GM21737 (cell line): ENCODE measurements around the gene VIPR1.
A peak's percentile ranks its signal among the peaks of the same experiment; 100 is the strongest.

Source experiments
- ATAC-seq: cut with Tn5 transposase; IDR thresholded peaks from one replicate; pipeline ENCODE4 v1.9.1; 2021; ENCODE audit warnings: mild to moderate bottlenecking, moderate library complexity; ENCODE audit not compliant: unreplicated experiment

The VIPR1 gene, protein sequence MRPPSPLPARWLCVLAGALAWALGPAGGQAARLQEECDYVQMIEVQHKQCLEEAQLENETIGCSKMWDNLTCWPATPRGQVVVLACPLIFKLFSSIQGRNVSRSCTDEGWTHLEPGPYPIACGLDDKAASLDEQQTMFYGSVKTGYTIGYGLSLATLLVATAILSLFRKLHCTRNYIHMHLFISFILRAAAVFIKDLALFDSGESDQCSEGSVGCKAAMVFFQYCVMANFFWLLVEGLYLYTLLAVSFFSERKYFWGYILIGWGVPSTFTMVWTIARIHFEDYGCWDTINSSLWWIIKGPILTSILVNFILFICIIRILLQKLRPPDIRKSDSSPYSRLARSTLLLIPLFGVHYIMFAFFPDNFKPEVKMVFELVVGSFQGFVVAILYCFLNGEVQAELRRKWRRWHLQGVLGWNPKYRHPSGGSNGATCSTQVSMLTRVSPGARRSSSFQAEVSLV

DNA sequence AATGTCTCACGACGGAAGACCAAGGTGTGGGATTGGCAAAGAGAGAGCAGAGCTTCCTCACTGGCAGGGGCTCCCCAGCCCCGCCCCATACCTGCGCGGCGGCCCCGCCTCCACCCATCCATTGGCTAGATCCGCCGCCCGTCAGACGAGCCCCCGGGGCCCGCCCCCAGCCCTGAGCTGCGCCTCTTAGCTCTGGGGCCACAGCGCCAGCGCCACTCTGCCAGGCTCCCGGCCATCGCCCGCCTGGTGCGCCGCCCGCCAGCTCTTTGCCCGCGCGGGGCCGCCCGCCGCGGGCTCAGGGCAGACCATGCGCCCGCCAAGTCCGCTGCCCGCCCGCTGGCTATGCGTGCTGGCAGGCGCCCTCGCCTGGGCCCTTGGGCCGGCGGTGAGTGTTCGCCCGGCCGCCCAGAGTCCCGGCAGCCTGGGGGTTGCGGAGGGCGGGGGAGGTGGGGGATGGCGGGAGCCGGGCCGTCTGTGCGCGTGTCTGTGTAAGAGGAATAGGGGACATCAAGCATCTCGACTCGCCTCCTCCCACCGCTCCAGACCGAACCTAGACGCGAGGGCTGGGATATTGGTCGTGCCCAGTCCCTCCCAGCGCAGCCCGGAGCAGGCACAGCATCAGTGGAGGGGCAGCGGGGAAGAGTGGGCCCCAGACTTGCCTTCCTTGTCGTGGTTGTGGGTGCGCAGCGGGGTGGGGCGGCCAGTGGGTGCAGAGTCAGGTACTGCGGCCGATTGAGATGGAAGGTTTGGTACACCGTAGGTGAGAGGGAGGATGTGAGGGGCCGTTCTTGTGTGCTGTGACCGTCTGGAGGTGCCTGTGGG is at the start of gene VIPR1:
TSS of gene VIPR1 (plus strand) at position 215 of the 822 bp plus-strand sequence. CDS start at position 308, 93 bp downstream.
- peak; percentile 98 for ATAC-seq

DNA sequence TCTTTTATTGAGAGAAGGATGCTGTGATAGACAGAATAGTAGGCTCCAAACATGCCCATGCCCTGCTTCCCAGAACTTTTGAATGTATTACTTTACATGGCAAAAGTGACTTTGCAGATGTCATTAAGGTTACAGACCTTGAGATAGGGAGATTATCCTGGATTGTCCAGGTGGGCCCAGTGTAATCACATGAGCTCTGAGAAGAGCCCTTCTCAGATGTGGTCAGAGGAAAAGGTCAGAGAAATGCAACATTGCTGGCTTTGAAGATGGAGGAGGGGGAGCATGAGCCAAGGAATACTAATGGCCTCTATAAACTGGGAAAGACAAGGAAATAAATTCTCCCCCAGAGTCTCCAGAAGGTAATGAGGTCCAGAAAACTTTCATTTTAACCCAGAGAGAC is 46.2 kb upstream of the VIPR1 start:
- no peak for ATAC-seq

DNA sequence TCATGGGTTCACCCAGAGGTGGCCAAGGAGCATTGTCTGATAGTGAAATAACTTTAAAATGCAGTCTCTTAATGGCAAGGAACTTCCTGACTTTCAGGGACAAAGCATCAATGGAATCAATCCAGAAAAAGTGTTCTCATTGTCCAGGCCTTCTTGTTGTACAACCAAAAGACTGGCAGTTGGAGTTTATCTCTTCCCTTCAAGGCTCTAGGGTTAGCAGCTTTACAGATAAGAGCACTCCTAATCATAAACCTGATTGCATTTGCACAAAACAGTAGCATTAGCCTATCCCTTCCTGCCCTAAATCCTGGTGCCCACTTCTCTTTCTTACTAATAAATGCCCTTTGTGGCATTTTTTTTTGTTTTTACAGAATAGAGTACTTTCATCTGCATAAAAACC is 43.3 kb upstream of the VIPR1 start:
- ATAC-seq, result no peak

DNA sequence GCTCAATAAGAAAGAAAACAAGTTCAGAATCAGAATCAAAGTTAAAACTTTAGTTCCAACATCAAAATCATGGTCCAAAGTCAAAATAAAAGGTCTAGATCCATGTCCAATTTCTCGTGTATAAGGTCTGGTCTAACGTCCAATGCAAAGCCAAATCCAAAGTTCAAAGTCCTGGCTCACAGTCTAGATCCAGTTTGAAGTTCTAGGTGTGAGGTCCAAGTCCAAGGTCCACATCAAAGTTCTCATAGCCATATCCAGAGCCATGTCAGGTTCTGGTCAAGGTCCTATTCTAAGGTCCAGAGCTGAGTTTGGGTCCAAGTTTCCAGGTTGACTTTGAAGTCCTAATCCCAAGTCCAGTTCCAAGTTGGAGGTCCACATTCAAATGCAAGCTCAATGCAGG is 40.7 kb upstream of the VIPR1 start:
- ATAC-seq, result no peak

DNA sequence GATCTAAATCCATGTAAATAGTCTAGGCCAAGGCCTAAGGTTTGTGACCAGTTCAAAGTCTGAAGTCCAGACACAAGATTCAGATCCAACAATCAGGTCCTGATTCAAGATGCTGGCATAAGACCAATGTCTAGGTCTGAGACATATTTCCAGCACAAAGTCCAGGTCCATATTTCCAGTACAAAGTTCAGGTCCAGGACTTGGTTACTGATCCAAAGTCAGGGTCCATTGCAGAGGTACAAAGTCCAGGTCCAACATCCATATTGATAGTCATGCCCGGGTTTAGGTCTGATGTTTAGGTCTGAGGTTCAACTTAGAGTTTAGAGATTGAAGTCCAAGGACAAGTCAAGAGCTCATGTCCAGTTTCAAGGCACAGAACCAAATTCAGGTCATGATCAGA is 39.4 kb upstream of the VIPR1 start:
- no peak for ATAC-seq

DNA sequence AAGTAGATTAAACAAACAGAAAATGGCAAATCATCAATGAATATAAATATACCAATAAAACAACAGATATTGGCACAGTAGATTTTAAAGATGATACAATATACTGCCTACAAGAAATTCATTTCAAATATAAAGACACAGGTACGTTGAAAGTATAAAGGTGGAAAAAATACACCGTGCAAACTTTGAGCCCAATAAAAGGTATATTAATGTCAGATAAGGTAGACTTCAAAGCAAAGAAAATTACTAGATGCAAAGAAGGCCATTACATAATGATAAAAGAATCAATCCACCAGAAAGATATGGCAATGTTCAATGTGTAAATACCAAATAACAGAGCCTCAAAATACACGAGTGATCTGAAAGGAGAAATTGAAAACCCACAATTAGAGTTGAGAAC is 34.3 kb upstream of the VIPR1 start:
- ATAC-seq, result no peak

DNA sequence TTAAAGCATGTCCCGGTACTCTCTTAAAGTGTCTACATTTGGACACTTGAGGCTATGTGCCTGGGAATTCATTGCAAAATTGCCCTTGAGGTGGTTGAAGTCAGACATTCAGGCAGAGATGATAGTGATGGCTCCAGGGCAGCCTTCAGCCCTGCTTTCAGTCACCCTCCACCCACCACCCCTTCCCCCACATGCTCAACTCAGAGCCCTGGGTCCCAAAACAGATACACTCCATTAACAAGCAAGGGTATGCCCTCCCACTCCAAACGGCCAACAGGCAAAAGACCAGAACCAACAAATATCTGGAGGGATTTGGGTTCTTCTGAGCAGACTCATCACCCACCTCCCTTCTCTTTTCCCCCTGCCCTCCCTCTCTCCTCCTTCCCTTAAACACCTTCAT is 29.9 kb upstream of the VIPR1 start:
- no peak for ATAC-seq

DNA sequence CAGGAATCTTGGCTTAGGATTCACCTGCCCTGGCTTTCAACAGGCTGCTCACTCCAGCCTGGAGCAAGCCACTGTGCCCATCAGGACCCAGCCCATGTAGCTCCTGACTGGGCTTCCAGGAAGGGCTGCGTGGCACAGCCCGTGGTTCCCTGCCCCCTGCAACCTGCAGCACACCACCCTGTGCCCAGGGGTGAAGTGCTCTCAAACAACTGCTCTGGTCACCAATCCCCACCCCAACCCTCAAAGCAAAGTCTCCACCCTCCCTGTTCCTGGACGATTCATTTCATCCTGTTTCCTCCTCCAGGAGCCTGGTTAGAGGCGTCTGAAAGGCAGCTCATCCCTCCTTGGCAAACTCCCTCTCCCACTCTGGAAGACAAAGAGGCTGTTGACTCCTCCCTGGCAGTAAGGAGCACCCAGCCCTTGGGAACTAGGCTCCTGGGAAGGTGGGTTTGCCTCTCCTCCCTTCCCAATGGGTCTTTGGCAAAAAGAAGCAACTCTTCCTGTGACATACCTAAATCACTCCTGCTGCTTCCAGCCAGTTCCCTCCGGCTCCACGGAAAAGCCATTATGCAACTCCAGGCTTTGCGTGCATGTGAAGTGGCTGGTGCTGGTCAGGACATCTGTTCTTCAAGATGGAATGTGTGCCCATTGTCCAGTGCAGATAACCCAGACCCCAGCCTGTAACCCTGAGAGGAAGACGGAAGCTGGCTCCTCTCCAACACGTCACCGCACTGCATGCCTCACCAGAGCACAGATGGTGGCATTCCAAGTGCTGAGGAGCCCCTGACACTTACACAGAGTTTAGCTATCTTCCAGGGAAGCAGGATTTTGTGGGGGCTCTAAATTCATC is 29.1 kb upstream of the VIPR1 start:
- no peak for ATAC-seq

DNA sequence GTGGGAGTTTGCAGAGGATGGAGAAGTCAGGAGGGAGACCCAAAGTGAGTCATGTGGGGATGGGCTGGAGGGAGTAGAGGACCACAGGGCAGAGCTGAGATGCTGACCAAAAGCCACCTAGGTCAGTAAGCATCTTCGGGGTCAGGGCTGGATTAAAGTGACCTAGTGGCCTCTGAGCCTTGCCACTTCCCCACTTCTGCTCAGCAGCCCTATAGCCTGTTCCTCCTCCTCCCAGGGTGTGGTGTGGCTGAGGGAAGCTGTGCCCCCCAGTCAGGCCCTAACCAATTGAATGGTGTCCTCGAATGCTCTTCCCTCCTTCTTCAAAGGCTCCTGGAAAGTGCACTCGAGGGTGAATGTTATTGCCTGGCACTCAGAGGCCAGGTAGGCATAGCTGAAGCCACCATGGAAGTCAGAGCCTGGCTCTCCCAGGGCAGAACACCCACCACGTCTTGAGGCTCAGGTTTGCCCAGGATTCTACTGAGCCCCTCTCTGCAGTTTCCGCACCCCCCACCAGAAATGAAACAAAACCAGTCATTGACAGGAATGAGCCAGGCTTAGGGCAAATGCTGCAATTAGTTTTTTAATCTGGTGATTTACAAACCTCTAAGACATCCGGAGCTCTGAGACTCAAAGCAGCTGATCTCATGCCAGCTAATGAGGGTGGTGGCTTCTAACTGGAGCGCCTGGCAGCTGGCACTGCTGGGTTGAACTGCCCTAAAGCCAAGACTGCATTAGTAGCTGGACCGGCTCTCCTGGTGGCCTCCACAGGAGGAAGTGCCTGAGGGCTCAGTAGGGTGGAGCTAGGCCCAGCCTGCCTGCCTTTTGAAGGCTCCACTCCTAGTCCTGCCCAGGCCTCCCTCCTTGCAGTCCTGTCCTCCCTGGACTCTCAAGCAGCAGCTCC is 26.0 kb upstream of the VIPR1 start:
- no peak for ATAC-seq

DNA sequence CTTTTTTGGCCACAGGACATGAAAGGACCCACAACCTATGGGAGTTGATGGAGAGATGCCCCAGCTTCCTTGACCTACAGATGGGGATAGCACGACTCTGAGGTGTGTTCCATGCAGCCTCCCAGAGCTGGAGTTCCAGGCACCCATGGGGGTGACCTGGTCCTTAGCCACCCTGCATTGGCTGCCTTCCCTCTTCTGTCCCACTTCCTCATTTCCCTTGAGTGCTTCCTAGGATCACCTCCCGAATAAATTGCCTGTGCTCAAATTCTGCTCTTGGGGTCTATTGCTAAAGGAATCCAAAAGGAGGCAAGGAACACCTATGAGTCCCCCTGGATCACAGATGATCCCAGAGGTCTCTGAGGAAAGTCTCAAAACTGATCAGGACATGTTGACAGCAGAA is 24.7 kb upstream of the VIPR1 start:
- no peak for ATAC-seq

DNA sequence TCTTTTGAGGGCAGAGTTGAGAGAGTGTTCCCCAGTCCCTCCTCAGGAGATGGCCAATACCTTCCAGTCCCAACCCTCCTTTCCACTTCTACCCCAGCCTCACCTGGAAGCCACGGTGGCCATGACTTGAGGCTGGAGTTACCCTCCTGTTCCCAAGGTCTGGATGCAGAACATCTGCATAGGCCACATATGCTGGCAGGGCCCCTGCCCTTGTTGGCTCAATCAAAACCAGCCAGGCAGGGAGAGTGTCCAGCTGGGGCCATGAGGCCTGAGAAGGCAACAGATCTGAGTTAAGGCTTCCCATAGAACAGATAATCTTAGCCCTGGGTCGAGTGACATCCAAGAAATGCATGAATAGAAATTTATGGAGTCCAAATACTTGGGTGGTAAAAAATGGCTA is 23.6 kb upstream of the VIPR1 start:
- no peak for ATAC-seq

DNA sequence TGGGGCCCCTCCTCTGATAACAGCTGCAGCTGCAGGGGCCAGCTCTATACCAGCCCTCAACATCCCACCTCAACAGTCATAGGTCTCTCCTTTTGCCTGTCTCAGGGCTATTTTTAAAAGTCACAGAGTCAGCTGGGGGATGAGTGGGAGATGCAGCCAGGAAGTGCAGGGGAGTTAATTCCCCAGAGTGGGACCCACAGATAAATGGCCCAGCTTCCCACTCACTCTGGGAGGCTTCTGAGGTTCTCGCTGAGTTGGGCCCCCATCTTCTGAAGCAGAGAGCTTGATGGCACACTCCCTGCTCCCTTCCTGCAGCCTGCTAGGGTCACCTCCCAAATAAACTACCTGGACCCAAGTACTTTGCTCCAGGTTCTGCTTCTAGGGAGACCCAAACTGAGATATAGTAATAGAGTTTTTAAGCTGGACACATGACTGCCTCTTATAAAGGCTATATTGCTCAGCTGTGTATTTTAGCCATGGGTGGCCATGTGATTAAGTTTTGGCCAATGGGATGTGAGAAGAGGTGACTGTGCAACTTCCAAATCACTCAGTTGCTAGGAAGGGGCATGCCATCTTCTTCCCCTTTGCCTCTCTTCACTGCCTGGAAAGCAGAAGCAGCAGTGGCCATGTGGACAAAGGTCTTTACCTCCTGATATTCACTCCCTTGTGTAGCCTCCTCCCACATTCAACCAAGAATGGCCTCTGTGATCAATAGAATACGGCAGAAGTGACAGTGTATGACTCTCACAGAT is 15.5 kb upstream of the VIPR1 start:
- ATAC-seq, result no peak

DNA sequence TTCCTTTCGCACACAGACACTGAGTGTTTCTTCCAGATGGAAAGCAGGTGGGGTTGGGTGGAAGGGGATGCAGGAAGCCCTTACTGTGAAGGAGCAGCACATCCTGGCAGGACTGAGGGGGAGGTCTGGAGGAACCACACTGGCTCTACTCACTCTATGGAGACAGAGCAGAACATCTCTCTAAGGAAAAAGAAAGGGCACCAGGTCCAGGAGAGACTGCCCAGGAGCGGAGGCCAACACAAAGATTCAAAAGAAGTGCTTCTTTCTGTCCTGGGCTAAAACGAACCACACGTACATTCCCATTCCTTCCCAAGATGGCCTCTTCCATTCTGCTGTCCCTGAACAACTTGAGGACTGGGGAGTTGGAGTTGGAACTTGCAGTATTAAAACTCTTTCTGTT is 13.8 kb upstream of the VIPR1 start:
- no peak for ATAC-seq

DNA sequence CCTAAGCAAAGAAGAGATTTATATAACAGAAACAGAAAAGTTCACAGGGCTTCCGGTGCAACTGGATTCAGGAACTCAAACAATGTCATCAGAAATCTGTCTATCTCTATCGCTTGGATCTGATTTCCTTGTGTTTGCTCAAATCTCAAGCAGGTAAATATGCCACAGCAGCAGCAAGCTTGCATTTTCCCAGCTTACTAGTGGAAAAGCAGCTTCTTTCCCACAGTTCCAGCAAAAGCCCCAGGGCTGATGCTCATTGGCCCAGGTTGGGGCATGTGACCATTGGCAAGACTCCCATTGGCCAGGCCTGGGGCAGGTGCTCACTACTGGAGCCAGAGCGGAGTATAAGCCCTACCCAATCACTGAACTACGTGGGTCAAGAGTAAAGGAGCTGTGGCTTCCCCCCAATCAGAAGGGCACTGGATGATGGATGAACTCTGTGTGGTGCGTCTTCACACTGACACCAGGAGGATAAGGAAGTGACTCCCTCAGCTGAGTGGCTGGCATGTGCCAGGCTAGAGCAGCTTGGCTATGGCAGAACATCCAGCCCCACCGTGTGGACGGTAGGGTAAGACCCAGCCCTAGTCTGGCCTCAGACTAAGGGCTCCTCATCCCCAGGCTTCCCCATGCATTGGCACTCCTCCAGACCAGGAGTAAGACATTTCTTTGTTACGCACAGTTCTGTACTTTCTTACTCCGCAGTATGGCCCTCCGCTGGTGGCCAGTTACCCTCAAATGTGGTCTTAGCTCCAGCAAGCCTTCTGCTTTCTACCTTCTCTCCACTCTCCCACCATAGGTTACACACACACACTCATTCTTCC is 13.1 kb upstream of the VIPR1 start:
- ATAC-seq, result no peak

DNA sequence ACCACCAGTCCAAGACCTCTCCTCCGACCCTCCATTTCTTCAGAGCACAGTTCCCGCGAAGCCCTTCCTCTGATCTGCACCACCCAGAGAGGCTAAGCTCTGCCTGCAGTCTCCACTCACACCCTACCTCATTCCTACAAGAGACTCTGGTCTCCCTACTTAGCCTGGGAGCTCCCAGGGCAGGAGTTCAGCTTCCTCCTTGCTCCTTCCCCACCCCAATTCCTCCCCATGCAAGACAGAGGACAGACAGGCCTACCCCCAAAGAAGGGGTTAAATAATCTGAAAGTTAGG is 12.6 kb upstream of the VIPR1 start:
- peak; percentile 3 for ATAC-seq

DNA sequence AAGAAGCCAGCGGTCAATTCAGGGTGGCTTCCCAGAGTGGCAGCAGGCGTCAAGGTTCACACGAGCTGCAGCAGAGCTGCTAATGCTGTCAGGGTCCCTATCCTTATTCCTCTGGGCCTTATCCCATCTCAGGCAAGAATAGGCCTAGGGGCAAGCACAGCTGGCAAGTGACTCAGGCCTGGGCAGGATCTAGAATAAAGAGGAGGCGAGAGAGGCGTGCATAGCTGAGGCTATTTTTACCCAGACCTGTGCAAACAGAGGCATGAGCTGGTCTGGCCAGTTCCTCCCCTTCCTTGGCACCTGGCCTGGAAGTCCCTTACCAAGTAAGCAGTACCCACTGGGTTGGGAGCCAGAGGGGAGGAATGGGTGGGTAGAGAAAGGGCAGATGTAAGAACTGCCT is 12.2 kb upstream of the VIPR1 start:
- ATAC-seq, result peak; percentile 96

DNA sequence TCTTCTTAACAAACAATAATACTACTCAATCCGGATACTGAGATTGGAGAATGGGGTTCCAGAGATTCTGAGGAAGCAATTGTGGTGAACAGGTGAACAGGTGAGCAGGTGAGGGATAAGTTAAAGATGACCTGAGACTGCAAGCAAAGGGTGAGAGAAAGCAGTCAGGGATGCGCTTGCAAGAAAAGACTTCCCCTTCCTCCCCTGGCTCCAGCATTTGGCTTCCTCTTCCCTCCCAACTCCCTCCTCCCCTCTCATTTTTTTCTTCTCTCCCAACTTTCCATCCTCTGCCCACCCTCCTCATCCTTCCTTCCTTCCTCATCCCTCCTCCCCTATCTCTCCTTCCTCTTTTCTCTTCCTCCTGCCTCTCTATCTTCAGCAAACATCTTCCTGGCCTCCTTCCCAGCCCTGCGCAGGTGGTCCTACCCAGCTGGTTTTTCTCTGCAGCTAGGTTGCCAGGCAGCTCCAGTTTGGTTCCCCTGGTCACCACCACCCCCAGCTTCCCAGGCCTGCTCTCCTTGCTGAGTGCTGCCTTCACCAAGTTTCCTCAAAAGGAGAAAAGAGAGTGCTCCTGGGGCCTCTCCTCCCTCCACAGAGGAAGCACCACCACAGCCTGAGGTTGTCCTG is 10.4 kb upstream of the VIPR1 start:
- ATAC-seq, result no peak

DNA sequence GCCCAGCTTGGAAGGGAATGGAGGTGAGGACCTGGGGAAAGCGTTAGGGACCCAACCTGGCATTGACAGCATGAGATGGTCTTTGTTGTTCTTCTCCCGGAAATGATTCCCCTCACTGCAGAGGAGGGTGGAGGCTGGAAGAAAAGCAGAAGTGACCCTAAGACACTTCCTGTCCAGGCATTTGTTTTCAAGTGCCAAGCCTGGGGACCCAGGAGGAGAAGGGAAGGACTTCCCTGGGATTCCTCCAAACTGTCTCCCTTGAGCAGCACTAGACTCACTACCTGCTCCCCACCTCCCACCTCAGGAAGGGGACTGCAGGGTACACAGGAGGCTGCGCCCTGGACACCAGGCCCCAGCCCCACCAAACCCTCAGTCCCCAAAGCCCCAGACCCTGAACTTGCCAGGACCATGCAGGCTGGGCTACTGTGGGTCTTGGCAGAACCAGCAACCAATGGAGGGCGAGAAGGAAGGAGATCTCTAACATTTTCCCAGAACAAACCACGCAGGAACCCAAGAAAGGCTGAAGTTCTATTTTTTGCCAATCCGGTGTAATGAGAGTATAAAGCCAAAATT is 9.8 kb upstream of the VIPR1 start:
- ATAC-seq, result no peak
